Glutamatergic neuron (in vitro differentiated cells): ENCODE measurements around the gene PSAP. TPM values are rescaled to one million over a fixed set of nuclear protein-coding genes. Genes with fewer than 3 reads are reported as not detected.

ENCODE experiments used
- DNase-seq: peaks from one replicate; pipeline ENCODE4 v3.0.0; 2022
- H3K27ac Mint-ChIP-seq: one replicate; pipeline ENCODE4 v1.8.0; 2020; ENCODE audit warnings: mild to moderate bottlenecking, mixed read lengths, inconsistent platforms; ENCODE audit not compliant: unreplicated experiment
- H3K27me3 Mint-ChIP-seq: one replicate; pipeline ENCODE4 v1.8.0; 2020; ENCODE audit warnings: mild to moderate bottlenecking, moderate library complexity, mixed read lengths, inconsistent platforms; ENCODE audit not compliant: unreplicated experiment
- H3K36me3 Mint-ChIP-seq: one replicate; pipeline ENCODE4 v1.8.0; 2020; ENCODE audit warnings: mild to moderate bottlenecking, mixed read lengths, inconsistent platforms; ENCODE audit not compliant: unreplicated experiment
- H3K4me1 Mint-ChIP-seq: one replicate; pipeline ENCODE4 v1.8.0; 2020; ENCODE audit warnings: mild to moderate bottlenecking, low read depth, mixed read lengths, inconsistent platforms; ENCODE audit not compliant: unreplicated experiment
- H3K4me3 Mint-ChIP-seq: one replicate; pipeline ENCODE4 v1.8.0; 2020; ENCODE audit warnings: mild to moderate bottlenecking, mixed read lengths, inconsistent platforms; ENCODE audit not compliant: unreplicated experiment
- H3K9me3 Mint-ChIP-seq: one replicate; pipeline ENCODE4 v1.8.0; 2020; ENCODE audit warnings: mild to moderate bottlenecking, moderate library complexity, mixed read lengths, inconsistent platforms; ENCODE audit not compliant: unreplicated experiment
- total RNA-seq: library from RNA; stranded (reverse); fragmentation: NEBNext Ultra II Directional; extraction: Animal tissue kit (Norgen Biotek cat#: 25700); gene quantifications from one replicate; pipeline ENCODE4 v1.2.1, GENCODE V29; 2021; ENCODE audit not compliant: unreplicated experiment
- TF ChIP-seq, protein P1 (sequence below): fragments of 200-600 bp; sonication (generic); IDR thresholded peaks from one replicate; pipeline ENCODE4 v1.5.0; 2021; ENCODE audit not compliant: partially characterized antibody, unreplicated experiment

PSAP gene
- total RNA-seq, 1 donor from 2014 or later, result 737 TPM

GRCh38 chr10:71798308-71798624, 52.8 kb downstream of the PSAP start:
- H3K36me3 Mint-ChIP-seq, result peaks cover 15% of the 10 kb centered on the region
- no peak overlapping the region for H3K4me3 Mint-ChIP-seq
- H3K27me3 Mint-ChIP-seq, result peaks cover 5% of the 10 kb centered on the region
- H3K9me3 Mint-ChIP-seq, result peaks cover 3% of the 10 kb centered on the region
- no peaks in the 10 kb centered on the region for H3K4me1 Mint-ChIP-seq
- TF ChIP-seq, protein P1, sequence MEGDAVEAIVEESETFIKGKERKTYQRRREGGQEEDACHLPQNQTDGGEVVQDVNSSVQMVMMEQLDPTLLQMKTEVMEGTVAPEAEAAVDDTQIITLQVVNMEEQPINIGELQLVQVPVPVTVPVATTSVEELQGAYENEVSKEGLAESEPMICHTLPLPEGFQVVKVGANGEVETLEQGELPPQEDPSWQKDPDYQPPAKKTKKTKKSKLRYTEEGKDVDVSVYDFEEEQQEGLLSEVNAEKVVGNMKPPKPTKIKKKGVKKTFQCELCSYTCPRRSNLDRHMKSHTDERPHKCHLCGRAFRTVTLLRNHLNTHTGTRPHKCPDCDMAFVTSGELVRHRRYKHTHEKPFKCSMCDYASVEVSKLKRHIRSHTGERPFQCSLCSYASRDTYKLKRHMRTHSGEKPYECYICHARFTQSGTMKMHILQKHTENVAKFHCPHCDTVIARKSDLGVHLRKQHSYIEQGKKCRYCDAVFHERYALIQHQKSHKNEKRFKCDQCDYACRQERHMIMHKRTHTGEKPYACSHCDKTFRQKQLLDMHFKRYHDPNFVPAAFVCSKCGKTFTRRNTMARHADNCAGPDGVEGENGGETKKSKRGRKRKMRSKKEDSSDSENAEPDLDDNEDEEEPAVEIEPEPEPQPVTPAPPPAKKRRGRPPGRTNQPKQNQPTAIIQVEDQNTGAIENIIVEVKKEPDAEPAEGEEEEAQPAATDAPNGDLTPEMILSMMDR, result no peak
- no peak for DNase-seq
- no peak overlapping the region for H3K27ac Mint-ChIP-seq

- no peaks in the 10 kb centered on the region for H3K4me1 Mint-ChIP-seq
- H3K36me3 Mint-ChIP-seq, result peaks cover 15% of the 10 kb centered on the region
- peaks cover 5% of the 10 kb centered on the region for H3K27me3 Mint-ChIP-seq
- no peak overlapping the region for H3K4me3 Mint-ChIP-seq
- DNase-seq, result no peak
- TF ChIP-seq, protein P1, result no peak
- peaks cover 3% of the 10 kb centered on the region for H3K9me3 Mint-ChIP-seq
- H3K27ac Mint-ChIP-seq, result no peak overlapping the region
Observed at GRCh38 chr10:71797533-71798307, 53.3 kb downstream of the PSAP start.

GRCh38 chr10:71796749-71797405, 54.2 kb downstream of the PSAP start:
- no peaks in the 10 kb centered on the region for H3K4me1 Mint-ChIP-seq
- H3K36me3 Mint-ChIP-seq, result peaks cover 15% of the 10 kb centered on the region
- peaks cover 3% of the 10 kb centered on the region for H3K9me3 Mint-ChIP-seq
- peaks cover 5% of the 10 kb centered on the region for H3K27me3 Mint-ChIP-seq
- TF ChIP-seq, protein P1, result no peak
- no peak for DNase-seq
- H3K4me3 Mint-ChIP-seq, result no peak overlapping the region
- H3K27ac Mint-ChIP-seq, result no peak overlapping the region

GRCh38 chr10:71795248-71795647, 55.8 kb downstream of the PSAP start:
- peaks cover 5% of the 10 kb centered on the region for H3K27me3 Mint-ChIP-seq
- H3K4me1 Mint-ChIP-seq, result no peaks in the 10 kb centered on the region
- no peak overlapping the region for H3K27ac Mint-ChIP-seq
- DNase-seq, result no peak
- peaks cover 15% of the 10 kb centered on the region for H3K36me3 Mint-ChIP-seq
- H3K9me3 Mint-ChIP-seq, result peaks cover 3% of the 10 kb centered on the region
- TF ChIP-seq, protein P1, result no peak
- H3K4me3 Mint-ChIP-seq, result no peak overlapping the region
